ENCODE measurements around the gene CDKN2B-AS1.
"Not testable (repeated sequence)": the region's sequence is repeated elsewhere in the genome, so short reads cannot be mapped to it uniquely, and the experiment has no call there.

Gene CDKN2B-AS1

DNA sequence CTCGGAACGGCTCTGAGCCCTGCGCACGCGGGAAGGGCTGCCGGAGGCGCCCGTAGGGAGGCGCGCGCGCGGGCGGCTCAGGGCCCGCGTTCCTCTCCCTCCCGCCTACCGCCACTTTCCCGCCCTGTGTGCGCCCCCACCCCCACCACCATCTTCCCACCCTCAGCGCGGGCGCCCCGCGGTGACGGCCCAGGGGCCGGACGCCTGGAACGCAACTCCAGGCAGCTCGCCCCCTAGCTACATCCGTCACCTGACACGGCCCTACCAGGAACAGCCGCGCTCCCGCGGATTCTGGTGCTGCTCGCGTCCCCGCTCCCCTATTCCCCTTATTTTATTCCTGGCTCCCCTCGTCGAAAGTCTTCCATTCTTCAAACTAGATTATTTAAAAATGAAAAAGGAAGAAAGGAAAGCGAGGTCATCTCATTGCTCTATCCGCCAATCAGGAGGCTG, at the start of gene CDKN2B-AS1:
CDKN2B-AS1 (plus strand) TSS at position 236 of the 450 bp plus-strand sequence.
- DNase-seq (ENCODE audit: low read depth, low spot score): peak; percentile 46

GRCh38 chr9:21945606-21946005, 49.0 kb upstream of the CDKN2B-AS1 start:
- no peak for DNase-seq (ENCODE audit: low read depth, low spot score)

DNA sequence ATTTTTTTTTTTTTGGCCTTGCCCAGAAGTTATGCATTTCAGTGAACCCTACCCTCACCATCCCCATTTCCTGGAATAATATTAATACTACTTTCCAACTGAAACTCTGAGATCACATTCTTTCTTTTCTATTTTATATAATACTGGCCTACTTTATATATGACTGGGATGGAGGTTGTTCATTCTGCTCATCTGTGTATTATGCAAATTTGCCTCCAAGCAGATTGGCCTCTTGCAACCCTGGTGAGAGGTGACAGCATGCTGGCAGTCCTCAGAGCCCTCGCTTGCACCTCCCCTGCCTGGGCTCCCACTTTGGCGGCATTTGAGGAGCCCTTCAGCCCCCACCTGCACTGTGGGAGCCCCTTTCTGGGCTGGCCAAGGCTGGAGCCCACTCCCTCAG, 35.8 kb upstream of the CDKN2B-AS1 start:
- DNase-seq (ENCODE audit: low read depth, low spot score): no peak

- DNase-seq (ENCODE audit: low read depth, low spot score): not testable (repeated sequence)
Observed at GRCh38 chr9:21959268-21959667, 35.3 kb upstream of the CDKN2B-AS1 start.

DNA sequence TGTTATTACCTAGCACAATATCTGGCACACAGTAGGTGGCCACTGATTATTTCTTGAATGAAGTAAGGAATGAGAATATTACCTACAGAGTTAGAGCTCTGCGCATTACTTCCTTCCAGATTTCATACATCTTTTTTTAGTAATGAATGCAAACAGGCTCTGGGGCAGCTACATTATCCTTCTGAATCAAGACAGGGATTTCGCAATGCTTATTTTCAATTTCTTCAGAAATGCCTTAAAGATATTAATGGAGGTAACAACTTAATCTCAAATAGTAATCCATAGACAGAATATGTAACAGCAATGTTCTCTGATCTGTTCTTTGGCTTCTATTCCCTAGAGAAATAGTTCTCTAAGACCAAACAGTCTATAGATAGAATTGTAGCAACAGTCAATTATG, 33.0 kb upstream of the CDKN2B-AS1 start:
- no peak for DNase-seq (ENCODE audit: low read depth, low spot score)

GRCh38 chr9:21964925-21965385, 29.6 kb upstream of the CDKN2B-AS1 start:
- DNase-seq (ENCODE audit: low read depth, low spot score): peak; percentile 12

- DNase-seq (ENCODE audit: low read depth, low spot score): peak; percentile 64
Observed at GRCh38 chr9:21965401-21965951, 29.1 kb upstream of the CDKN2B-AS1 start.

- DNase-seq (ENCODE audit: low read depth, low spot score): no peak
Observed at GRCh38 chr9:21966140-21966851, 28.3 kb upstream of the CDKN2B-AS1 start.

- peak; percentile 7 for DNase-seq (ENCODE audit: low read depth, low spot score)
Observed at GRCh38 chr9:21967169-21967568, 27.4 kb upstream of the CDKN2B-AS1 start.

- no peak for DNase-seq (ENCODE audit: low read depth, low spot score)
Observed at GRCh38 chr9:21967702-21968101, 26.9 kb upstream of the CDKN2B-AS1 start.

- DNase-seq (ENCODE audit: low read depth, low spot score): peak; percentile 65
Observed at GRCh38 chr9:21968331-21969010, 26.1 kb upstream of the CDKN2B-AS1 start.

- DNase-seq (ENCODE audit: low read depth, low spot score): peak; percentile 60
Observed at GRCh38 chr9:21969011-21969940, 25.3 kb upstream of the CDKN2B-AS1 start.

GRCh38 chr9:21969951-21970799, 24.4 kb upstream of the CDKN2B-AS1 start:
- DNase-seq (ENCODE audit: low read depth, low spot score): no peak

- peak; percentile 15 for DNase-seq (ENCODE audit: low read depth, low spot score)
Observed at GRCh38 chr9:21970800-21971640, 23.6 kb upstream of the CDKN2B-AS1 start.

GRCh38 chr9:21972361-21972760, 22.2 kb upstream of the CDKN2B-AS1 start:
- DNase-seq (ENCODE audit: low read depth, low spot score): no peak

DNA sequence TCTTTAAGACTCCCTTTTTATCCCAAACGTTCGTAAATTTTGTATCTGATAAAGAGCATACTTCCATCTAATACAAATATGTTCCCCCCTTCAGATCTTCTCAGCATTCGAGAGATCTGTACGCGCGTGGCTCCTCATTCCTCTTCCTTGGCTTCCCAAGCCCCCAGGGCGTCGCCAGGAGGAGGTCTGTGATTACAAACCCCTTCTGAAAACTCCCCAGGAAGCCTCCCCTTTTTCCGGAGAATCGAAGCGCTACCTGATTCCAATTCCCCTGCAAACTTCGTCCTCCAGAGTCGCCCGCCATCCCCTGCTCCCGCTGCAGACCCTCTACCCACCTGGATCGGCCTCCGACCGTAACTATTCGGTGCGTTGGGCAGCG, 20.3 kb upstream of the CDKN2B-AS1 start:
- no peak for DNase-seq (ENCODE audit: low read depth, low spot score)

GRCh38 chr9:21974722-21975409, 19.7 kb upstream of the CDKN2B-AS1 start:
- peak; percentile 66 for DNase-seq (ENCODE audit: low read depth, low spot score)

DNA sequence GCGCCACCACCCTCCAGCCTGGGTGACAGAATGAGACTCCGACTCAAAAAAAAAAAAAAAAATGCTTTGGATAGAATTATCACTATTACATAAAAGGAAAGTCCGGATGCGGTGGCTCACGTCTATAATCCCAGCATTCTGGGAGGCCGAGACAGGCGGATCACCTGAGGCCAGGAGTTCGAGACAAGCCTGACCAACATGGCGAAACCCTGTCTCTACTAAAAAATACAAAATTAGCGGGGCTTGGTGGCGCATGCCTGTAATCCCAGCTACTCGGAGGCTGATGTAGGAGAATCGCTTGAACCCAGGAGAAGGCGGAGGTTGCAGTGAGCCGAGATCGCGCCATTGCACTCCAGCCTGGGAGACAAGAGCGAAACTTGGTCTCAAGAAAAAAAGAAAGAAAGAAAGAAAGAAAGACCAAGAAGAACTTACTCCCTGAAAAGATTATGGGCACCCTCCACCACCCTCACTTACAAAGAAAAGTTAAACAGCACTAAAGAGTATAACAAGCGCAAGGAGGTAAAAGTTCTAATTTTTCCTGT, 18.2 kb upstream of the CDKN2B-AS1 start:
- DNase-seq (ENCODE audit: low read depth, low spot score): no peak

- DNase-seq (ENCODE audit: low read depth, low spot score): no peak
Observed at GRCh38 chr9:21982391-21982790, 12.2 kb upstream of the CDKN2B-AS1 start.
